Kasumi-1 (cell line): ENCODE measurements around the gene SPRY1.
A peak's percentile ranks its signal among the peaks of the same experiment; 100 is the strongest.

Experiments used
- DNase-seq, 2 experiments: peaks; one replicate each; lab custom pipeline; 2025; lab: John Stamatoyannopoulos, UW

Gene SPRY1

DNA sequence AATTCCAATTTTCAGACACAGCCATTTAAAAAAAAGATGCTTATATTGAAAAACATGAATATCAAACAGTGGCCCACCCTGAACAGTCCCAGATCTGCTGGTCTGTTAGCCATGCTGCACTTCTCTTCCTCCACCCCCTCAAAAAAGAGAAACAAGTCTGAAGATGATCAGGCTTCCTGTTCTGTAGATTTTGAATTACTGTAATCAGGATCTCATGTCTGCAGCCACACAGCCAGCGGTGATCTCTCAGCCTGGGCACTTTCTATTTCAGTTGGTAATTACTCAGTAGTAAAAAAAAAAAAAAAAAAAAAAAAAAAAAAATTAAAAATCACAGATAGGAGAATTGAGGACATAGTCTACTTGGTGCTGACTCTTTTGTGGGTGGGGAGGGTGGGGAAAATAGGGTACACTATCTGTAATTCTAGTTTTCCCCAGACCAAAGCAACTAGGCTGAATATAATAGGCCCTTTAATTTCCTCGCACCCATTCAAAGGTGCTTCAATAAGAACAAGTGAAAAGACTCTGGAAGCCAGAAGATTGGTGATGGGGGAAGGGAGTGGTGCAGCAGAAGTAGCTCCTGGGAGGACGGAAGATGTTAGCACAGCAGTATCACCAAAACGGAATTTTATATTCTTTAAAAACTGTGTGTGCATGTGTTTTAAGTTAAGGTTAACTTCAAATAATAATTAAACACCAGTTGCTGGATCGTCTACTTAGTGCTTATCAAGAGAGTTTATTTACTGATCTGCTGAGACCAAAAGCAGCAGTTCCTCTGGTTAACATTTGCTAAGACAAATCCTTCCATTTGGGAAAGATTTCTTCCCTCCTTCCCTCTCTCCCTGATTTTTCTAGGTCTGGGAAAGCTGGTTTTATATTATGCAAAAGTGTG is 47.0 kb downstream of the SPRY1 start:
- DNase-seq, result peak; percentile 85 to 88

DNA sequence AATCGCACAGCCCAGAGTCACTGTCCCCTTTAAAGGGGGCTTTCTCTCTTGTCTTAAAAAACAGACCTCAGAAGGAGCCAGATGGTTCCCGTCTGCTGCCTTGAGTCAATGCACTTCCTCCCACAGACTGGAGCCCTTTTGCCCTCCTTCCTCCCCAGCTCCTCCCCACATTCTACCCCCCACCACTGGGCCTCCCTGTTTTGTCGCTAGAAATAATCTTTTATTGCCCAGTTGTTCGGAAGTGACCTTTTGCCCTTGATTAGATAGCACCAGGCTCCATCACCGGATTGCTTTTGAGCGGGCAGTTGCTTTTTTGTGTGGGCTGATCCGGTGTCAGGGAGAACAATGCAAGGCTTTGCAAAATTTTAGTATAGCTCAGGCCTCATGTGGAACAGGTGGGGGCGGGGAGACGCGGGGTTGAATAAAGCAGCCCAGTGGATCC is 47.7 kb downstream of the SPRY1 start:
- DNase-seq, result peak; percentile 94 to 95

DNA sequence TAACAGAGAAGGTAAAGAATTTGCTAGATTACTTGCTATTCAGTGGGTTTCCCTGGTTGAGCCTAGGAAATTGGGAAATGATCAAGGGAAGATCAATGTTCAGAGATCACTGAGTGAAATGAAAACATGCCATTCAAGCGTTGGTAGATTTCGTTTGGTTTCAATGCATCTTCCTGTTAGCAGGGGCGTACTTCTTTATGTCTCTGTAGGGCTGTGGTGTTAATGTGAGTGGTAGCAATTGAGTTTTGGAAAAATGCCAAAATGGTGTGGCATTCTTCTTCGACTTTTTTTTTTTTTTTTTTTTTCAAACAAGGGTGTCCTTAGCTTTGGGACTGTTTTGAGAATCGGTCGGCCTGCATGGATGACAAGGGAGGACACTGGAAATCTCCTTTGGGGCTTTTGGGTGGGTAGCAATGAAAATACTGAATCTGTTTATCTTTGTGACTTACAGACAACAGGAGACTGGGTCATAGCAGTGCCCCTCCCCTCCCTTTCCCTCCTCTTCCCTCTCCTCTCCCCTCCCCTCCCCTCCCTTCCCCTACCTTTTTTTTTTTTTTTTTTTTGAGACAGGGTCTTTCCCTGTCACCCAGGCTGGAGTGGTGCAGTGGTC is 50.4 kb downstream of the SPRY1 start:
- DNase-seq, result no peak

DNA sequence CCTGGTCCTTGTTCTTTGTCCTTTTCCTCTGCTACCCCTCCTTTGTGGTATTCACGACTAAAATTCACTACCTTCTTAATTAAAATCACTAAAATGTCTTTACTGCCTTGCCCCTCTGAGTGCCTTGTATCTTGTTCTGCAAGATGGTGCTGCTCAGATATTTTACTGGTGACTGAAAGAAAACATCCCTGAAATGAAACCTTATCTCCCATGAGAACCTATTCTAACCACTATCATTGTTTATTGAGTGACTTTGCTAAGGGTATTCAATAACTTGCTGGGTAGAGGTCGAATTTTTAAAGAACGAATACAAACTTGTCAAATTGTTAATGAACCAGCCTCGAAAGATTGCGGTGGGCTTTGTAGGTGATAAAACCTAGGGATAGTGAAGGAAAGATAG is 52.8 kb downstream of the SPRY1 start:
- no peak for DNase-seq

DNA sequence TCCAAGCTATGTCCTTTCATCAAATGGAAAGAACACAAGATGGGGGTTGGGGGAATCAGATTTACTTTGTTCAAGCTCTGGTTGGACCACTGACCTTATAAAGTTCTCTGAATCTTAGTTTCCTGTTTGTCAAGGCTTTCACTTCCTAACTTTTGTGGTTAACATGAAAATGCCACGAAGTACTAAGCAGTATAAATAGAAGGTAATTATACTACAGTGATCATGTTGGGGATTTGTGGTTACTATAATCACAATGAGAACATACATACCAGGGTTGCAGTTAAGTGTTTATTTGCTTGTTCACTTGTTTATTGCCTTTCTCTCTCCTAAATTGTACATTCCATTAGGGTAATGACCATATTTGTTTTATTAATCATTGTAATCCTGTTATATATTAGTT is 53.2 kb downstream of the SPRY1 start:
- DNase-seq, result peak; percentile 22 to 29

DNA sequence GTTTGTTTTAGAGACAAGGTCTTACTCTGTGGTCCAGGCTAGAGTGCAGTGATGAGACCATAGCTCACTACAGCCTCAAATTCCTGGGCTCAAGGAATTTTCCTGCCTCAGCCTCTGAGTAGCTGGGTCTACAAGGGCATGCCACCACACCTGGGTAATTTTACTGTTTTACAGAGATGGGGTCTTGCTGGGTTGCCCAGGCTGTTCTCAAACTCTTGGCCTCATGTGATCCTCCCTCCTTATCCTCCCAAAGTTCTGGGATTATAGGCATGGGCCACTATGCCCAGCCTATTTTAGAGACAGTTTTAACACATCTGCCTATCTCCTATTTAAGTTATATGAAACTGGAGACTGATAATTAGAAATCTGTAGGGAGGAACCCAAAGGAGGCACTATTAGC is 53.8 kb downstream of the SPRY1 start:
- DNase-seq, result no peak

DNA sequence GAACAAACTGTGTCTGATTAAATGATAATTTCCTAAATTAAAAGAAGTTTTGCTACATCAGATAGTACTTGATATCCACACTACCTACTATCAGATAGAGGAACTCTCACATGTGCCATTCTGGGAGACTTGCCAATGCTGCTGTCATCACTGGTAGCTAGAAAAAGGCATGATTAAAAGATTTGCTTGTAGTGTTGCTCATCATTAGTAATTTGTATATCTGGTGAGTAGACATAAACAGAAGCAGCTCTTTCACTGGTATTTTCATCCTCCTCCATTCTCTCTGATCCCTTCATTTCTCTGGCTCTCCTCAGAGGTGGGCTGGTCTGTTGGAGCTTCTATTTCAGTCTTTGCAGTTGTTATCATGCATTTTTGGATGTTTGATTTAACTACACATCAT is 56.0 kb downstream of the SPRY1 start:
- peak; percentile 80 to 85 for DNase-seq

DNA sequence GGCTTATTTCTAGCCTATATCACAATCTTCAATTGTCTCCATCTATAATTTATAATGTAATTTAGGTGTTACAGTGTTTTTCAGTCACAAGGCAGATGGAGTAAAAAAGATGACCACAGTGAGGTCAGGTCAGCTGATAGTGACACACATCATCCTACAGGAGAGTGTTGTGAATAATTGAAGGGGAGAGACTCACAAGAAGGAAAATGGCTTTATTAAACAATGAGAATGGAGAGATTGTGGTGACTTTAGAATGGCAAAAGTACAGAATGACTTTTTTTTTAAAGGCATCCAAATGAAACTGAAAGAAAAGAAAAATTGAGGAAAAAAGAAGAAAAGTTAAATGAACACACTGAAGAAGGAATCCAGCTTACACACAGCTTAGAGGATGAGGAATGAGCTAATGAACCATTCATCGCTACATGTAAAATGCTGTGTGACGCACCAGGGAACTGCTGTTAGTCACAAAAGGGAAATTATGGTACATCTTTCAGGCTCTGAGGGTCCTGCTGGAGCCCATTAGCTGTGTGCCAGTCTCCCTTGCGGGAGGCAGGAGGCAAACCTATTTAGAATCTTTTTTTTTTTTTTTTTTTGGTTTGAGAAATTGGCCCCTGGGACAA is 56.6 kb downstream of the SPRY1 start:
- no peak for DNase-seq
